Measurements from ENCODE around the gene DNAJC3. TPM values are rescaled to one million over a fixed set of nuclear protein-coding genes. Genes with fewer than 3 reads are reported as not detected.

The DNAJC3 gene
- total RNA-seq, 4 donors from 2014 or later = 48.1 to 54.4 (median 52.3) TPM

DNA sequence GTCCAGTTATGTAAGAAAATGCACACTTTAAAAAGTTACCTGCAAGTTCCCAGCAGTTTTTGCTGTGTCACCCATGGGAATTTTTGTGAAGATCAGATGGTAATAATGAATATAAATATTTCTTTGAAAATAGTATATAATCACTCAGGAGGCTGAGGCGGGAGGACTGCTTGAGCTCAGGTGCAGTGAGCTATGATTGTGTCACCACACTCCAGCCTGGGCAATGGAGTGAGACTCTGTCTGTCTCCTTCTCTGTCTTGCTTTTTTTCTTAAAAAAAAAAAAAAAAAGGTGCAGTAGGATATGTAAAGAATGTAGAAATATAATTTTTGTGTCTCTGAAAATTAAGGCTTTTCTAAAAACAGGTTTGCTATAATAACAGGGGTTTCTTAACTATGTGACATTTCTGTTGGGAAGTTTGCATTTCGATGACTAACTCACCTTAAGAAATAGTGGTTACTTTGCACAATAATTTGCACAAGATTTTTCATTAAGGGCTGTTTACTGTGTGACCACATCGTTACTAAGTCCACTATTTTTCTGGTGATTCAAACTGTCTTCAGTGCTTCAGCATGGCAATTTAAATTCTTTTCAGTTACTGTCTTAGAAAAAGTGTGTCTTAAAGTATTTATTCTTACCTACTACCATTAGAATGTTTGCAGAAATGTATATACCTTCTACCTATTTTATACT is 37.3 kb downstream of the DNAJC3 start:
- ATAC-seq (ENCODE audit: low FRiP score) = no peak
- TF ChIP-seq, protein P1, sequence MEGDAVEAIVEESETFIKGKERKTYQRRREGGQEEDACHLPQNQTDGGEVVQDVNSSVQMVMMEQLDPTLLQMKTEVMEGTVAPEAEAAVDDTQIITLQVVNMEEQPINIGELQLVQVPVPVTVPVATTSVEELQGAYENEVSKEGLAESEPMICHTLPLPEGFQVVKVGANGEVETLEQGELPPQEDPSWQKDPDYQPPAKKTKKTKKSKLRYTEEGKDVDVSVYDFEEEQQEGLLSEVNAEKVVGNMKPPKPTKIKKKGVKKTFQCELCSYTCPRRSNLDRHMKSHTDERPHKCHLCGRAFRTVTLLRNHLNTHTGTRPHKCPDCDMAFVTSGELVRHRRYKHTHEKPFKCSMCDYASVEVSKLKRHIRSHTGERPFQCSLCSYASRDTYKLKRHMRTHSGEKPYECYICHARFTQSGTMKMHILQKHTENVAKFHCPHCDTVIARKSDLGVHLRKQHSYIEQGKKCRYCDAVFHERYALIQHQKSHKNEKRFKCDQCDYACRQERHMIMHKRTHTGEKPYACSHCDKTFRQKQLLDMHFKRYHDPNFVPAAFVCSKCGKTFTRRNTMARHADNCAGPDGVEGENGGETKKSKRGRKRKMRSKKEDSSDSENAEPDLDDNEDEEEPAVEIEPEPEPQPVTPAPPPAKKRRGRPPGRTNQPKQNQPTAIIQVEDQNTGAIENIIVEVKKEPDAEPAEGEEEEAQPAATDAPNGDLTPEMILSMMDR (IDR thresholded peaks at IDR 0.05) = no peak
- no peak for DNase-seq (ENCODE audit: low spot score)

DNA sequence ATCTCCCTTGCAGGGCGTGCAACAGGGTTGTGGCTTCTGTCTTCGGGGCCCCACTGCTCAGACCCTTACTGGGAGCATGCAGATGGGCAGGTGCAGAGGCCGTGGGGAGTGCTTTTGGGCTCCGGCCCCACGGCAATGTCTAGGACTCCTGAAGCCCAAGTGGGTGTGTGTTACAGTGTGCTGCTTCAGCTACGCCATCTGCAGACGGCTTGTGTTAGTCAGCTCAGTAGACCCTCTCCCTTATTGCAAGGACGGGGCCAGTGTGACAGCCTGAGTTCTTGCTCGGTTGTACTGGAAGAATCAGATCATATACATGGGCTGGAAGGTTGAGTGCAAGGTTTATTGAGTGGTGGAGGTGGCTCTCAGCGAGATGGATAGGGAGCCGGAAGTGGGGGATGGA is 39.3 kb downstream of the DNAJC3 start:
- ATAC-seq (ENCODE audit: low FRiP score) = no peak
- no peak for DNase-seq (ENCODE audit: low spot score)
- TF ChIP-seq, protein P1 (IDR thresholded peaks at IDR 0.05) = no peak

DNA sequence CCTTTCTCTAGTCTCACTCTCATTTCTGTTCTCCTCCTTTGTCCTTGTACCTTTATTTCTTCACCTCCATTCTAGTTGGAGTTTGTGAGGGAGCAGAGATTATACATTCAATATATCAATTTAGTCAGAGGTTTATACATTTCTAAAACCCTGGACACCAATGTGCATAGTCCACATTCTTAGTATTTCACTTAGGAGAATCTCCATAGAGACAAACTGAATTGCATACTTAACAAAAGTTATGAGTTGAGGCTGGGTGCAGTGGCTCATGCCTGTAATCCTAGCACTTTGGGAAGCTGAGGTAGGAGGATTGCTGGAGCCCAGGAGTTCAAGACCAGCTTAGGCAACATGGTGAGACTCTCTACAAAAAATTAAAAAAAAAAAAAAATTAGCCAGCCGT is 45.3 kb downstream of the DNAJC3 start:
- no peak for ATAC-seq (ENCODE audit: low FRiP score)
- TF ChIP-seq, protein P1 (IDR thresholded peaks at IDR 0.05) = no peak
- no peak for DNase-seq (ENCODE audit: low spot score)

DNA sequence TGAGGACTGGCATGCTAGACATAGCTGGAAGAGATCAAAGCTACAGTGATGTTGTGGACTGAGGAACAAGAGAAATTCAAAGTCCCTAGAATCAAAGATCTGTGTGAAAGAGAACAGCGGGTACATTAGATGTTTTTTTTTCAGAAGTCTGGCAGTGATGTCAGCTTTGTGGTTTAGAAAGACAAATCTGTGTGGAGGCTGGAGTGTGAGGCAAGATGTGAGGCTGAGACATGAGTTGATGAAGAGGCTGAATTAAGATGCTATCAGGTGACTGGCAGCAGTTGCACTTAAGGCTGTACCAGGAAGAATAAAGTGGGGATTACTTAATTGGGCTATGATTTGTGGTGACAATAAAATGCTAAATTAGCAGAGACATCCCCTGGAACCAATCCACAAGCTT is 46.5 kb downstream of the DNAJC3 start:
- TF ChIP-seq, protein P1 (IDR thresholded peaks at IDR 0.05) = no peak
- ATAC-seq (ENCODE audit: low FRiP score) = no peak
- DNase-seq (ENCODE audit: low spot score) = no peak

DNA sequence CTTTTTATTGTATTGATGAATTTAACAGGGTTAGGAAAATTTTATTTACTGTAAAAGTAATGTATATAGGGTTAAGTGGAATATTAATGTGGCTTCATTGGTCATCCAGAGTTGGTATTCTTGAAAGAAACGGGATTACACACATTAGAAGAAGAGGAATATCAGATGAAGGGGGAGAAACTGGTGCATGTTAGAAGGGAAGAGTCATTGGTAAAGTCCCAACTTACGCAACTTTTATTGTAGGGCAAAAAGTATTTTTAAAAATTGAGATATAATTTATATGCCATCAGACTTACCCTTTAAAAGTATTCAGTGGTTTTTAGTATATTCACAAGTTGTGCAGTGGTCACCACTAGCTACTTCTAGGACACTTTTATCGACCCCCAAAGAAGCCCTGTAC is 47.3 kb downstream of the DNAJC3 start:
- DNase-seq (ENCODE audit: low spot score) (no peak), ATAC-seq (ENCODE audit: low FRiP score) (no peak)

DNA sequence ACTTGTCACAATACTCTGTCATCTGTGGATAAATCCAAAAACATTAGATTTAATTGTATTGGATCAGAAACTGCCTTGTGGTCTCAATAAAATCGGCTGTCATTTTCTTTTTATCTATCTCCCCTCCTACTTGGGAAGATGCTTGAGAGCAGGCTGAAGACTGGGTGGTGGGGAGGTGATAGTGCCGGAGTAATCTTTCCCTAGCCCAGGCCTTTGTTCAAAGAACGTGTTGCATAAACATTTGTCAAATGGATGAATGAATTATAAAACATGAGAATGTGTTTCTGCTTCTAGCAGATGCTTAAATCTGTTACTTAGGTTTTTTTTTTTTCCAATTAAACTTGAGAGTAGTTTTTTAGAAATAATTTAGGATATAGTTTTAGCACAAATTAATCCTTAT is 49.9 kb downstream of the DNAJC3 start:
- DNase-seq (ENCODE audit: low spot score) = no peak
- no peak for ATAC-seq (ENCODE audit: low FRiP score)
- TF ChIP-seq, protein P1 (IDR thresholded peaks at IDR 0.05) = no peak

More for the DNA sequence above, 47.3 kb downstream of the DNAJC3 start:
- TF ChIP-seq, protein P1 (IDR thresholded peaks at IDR 0.05) = no peak

DNA sequence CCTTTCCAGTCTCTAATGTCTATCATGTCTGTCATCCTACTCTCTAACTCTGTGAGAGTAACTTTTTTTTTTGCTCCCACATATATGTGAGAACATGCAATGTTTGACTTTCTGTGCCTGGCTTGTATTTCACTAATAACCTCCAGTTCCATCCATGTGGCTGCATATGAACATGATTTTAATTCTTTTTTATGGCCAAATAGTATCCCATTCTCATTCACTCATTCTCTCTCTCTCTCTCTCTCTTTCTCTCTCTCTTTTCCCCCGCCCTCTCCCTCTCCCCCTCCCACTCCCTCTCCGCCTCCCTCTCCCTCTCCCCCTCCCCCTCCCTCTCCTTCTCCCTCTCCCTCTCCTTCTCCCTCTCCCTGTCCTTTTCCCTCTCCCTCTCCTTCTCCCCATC is 52.0 kb downstream of the DNAJC3 start:
- DNase-seq (ENCODE audit: low spot score) (no peak), ATAC-seq (ENCODE audit: low FRiP score) (no peak)
- TF ChIP-seq, protein P1 (IDR thresholded peaks at IDR 0.05) = no peak

Measured in omental fat pad (tissue), 4 donors.